Right lobe of liver (tissue), 6 donors: Measurements from ENCODE around the gene BUD31. TPM values are rescaled to one million over a fixed set of nuclear protein-coding genes. Genes with fewer than 3 reads are reported as not detected.

ENCODE experiments used
- ATAC-seq, 4 donors: fragments of 200-7000 bp; cut with Tn5 transposase; one replicate each; pipeline ENCODE4 v1.9.1; 2020; ENCODE audit warnings: mild to moderate bottlenecking in 4 of 4, moderate library complexity in 4 of 4
- DNase-seq, 3 donors: peaks; one replicate each; pipeline ENCODE4 v3.0.0-alpha.2; 2020
- H3K27ac ChIP-seq, 3 donors: fragments of 200-600 bp; one replicate each; pipeline ENCODE4 v1.8.0; 2022
- H3K27me3 ChIP-seq, 2 donors: fragments of 200-600 bp; one replicate each; pipeline ENCODE4 v1.8.0; 2022
- H3K36me3 ChIP-seq, 4 donors: fragments of 200-600 bp; sonication (generic) in 1 of 4; one replicate each; pipeline versions ENCODE4 v1.5.1 to v1.8.0; 2017 to 2022; ENCODE audit warnings: control low read depth in 1 of 4
- H3K4me1 ChIP-seq, 4 donors: fragments of 200-600 bp; sonication (generic) in 1 of 4; one replicate each; pipeline versions ENCODE4 v1.5.1 to v1.8.0; 2017 to 2022; ENCODE audit warnings: control low read depth in 1 of 4
- H3K4me3 ChIP-seq, 3 donors: fragments of 200-600 bp; one replicate each; pipeline ENCODE4 v1.8.0; 2022
- H3K9me3 ChIP-seq, 4 donors: fragments of 200-600 bp; sonication (generic) in 1 of 4; one replicate each; pipeline versions ENCODE4 v1.5.1 to v1.8.0; 2017 to 2022; ENCODE audit warnings: control low read depth in 1 of 4
- POLR2A ChIP-seq: fragments of 450-650 bp; IDR thresholded peaks from one replicate; pipeline ENCODE4 v1.6.1; 2017; ENCODE audit warnings: antibody characterized with exemption, mild to moderate bottlenecking
- WGBS: methylation state at CpG from one replicate; pipeline ENCODE4 v1.1.6; 2018; ENCODE audit warnings: low coverage, low lambda C conversion rate; ENCODE audit not compliant: insufficient coverage; ENCODE audit errors: missing lambda C conversion rate; 5-methylcytosine and 5-hydroxymethylcytosine counted together
- intact Hi-C, 2 donors: fragments of 100-400 bp; cut with DNase I; formaldehyde crosslinking; loops; one replicate each; pipeline versions ENCODE4 v1.11.2 to v1.14.1; 2022
- total RNA-seq, 6 experiments: library from RNA; depleted of rRNA in 2 of 6; stranded (reverse); fragments of >200 nt in 2 of 6; fragmentation: NEBNext Ultra II Directional in 3 of 6; extraction: Animal tissue kit (Norgen Biotek cat#: 25700) in 3 of 6; gene quantifications; one replicate each; pipeline versions ENCODE4 v1.1.0 to v1.2.4, GENCODE V29; 2016 to 2023
- TF ChIP-seq, protein P1 (sequence below), 4 donors: fragments of 200-600 bp in 3 of 4; fragments of 450-650 bp in 1 of 4; IDR thresholded peaks; one replicate each; pipeline versions ENCODE4 v1.5.1 to v1.8.0; 2016 to 2022; ENCODE audit warnings: antibody characterized with exemption in 4 of 4, mild to moderate bottlenecking in 2 of 4
- donor health status: DM: no; HTN: yes; CAD: no.
- donor health status: DM: no; HTN: no; CAD: no.
- donor health status: DM: no; HTN: no; CAD: no.
- donor health status: DM: no; HTN: yes; CAD: no.
- donor health status: DM: no; HTN: yes; CAD: no.

Gene BUD31
- total RNA-seq, 6 experiments from 2014 or later: 25.6 to 49.2 (median 33.3) TPM

DNA sequence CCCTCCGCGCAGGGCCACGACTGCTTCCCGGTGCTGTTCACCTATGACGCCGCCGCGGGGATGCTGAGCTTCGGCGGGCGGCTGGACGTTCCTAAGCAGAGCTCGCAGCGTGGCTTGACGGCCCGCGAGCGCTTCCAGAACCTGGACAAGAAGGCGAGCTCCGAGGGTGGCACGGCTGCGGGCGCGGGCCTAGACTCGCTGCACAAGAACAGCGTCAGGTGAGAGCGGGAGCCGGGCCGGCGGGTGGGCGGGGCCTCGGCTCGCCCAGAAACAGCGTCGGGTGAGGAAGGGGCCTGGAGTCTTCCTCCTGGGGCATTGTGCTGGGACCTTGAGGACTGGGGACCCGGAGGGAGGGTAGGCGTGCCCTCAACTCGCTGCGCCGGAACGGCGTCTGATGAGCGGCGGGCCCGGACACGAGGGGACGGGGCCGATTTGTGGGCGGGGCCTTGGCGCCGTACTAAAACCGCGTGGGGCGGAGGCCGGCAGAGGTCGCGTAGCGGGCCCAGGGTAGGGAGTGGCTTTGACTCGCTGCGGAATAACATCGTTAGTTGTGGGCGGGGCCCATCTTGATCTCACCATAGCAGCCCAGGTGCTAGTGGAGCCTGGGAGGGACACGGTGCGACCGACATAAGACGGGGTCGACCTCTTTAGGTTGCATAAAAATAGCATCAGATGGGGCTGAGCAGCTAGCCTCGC lies 16.0 kb upstream of the BUD31 start:
- Histone ChIP-seq H3K9me3 (no peaks in the 10 kb centered on the region), H3K4me1 (peaks cover 0 to 19% (median 8%) of the 10 kb centered on the region in 4 donors), H3K27me3 (no peaks in the 10 kb centered on the region), H3K4me3 (peak overlapping the region; percentile 41 to 52 (median 47)), H3K27ac (peak overlapping the region in 1 of 3 donors; percentile 14), H3K36me3 (peaks cover 0 to 44% (median 13%) of the 10 kb centered on the region in 4 donors)
- DNase-seq: peak in 2 of 3 donors; percentile 67 to 76
- intact Hi-C loops: no loop called here
- TF ChIP-seq POLR2A: no peak
- TF ChIP-seq, protein P1, sequence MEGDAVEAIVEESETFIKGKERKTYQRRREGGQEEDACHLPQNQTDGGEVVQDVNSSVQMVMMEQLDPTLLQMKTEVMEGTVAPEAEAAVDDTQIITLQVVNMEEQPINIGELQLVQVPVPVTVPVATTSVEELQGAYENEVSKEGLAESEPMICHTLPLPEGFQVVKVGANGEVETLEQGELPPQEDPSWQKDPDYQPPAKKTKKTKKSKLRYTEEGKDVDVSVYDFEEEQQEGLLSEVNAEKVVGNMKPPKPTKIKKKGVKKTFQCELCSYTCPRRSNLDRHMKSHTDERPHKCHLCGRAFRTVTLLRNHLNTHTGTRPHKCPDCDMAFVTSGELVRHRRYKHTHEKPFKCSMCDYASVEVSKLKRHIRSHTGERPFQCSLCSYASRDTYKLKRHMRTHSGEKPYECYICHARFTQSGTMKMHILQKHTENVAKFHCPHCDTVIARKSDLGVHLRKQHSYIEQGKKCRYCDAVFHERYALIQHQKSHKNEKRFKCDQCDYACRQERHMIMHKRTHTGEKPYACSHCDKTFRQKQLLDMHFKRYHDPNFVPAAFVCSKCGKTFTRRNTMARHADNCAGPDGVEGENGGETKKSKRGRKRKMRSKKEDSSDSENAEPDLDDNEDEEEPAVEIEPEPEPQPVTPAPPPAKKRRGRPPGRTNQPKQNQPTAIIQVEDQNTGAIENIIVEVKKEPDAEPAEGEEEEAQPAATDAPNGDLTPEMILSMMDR (IDR thresholded peaks at IDR 0.05): no peak
- WGBS: 13% methylated on average over 9 of the region's 68 CpGs
- peak; percentile 69 to 83 (median 74) for ATAC-seq

DNA sequence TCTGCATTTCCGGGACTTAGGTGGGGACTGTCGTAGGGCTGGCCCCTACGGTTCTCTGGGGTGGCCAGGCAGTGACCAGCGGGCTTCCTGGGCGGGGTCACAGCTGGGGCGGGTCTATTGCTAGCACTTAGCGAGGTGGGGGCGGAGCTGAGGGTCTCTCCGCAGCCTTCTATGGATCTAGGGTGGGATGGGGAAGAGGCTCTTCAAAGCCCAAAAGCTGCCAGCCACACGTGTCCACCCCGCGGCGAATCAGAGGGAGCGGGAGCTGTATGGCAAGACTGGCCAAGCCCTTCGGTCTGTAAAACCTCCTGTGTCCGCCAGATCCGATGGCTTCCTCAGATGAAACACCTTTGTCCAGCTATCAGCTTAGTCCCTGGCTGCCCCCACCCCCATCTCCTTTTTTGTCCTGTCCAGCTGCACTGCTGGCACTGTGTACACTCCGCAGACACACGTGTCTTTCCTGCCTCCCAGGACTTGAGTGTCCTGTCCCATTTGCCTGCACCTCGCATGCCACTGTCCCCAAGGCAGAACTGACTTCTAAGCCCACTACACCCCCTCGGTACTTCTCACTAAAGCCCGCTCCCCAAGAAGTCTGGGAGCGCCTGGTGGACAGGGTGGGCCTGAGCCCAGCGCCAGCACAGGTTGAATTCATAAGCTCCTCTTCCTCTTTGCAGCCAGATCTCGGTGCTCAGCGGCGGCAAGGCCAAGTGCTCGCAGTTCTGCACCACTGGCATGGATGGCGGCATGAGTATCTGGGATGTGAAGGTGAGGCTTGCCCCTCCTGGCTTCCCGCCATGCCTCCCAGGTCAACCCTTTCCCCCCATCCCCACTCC lies 15.2 kb upstream of the BUD31 start:
- Histone ChIP-seq H3K27me3 (no peaks in the 10 kb centered on the region), H3K4me3 (peak overlapping the region; percentile 41 to 52 (median 47)), H3K36me3 (peaks cover 0 to 47% (median 12%) of the 10 kb centered on the region in 4 donors), H3K27ac (peak overlapping the region in 1 of 3 donors; percentile 14), H3K4me1 (peaks cover 0 to 19% (median 8%) of the 10 kb centered on the region in 4 donors), H3K9me3 (no peaks in the 10 kb centered on the region)
- ATAC-seq (peak; percentile 15 to 43 (median 30)), DNase-seq (no peak)
- WGBS: 46% methylated on average over 5 of the region's 30 CpGs
- no peak for TF ChIP-seq POLR2A
- TF ChIP-seq, protein P1 (IDR thresholded peaks at IDR 0.05): no peak
- intact Hi-C loops: no loop called here

DNA sequence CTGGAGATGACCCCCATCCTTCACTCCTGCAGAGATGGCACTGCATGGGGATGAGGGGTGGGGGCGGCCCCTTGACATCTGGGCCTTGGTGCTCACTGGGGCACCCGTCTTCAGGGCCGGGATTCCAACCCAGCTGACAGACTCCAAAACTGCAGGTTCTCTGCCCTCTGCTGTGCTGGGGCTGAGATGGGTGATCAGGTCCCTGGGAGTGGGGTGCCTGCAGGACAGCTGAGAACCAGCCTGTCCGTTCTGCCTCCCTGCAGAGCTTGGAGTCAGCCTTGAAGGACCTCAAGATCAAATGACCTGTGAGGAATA lies 14.6 kb upstream of the BUD31 start:
- no CpG with 5 or more reads among the region's 4 CpGs for WGBS
- peaks cover 0 to 46% (median 12%) of the 10 kb centered on the region in 4 donors for H3K36me3 ChIP-seq
- no peak for TF ChIP-seq POLR2A
- TF ChIP-seq, protein P1 (IDR thresholded peaks at IDR 0.05): no peak

DNA sequence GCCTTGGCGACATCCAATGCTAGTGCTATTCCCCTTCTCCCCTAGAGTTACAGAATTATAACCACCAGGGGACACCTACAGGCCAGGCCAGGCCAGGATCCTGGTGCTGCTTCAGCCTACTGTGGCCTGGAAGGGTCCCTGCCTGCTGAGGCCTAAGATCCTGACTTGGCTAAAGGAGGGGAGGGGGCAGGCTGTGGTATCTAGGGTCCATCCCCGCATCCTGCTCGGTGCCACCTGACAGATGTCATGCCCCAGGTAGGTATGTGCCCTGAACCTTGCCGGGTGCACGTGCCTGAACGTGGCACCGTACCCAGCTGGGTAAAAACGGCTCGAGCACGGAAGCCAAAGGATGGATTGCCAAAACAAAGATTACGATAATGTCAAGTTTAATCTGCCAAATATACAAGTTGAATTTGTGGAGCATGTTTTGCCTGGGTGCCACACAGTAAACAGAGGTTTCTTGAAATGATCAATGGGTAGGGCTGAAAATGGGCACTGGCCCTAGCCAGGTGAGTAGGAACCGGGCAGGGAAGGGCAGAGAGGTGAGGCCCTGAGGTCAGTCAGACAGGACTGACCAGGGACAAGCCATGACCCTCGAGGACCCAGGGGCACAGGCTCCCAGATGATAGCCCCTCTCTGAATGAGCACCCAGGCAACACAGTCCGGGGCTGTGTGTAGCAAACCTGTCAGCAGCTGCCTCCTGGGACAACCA lies 13.0 kb upstream of the BUD31 start:
- 38% methylated on average over 8 of the region's 14 CpGs for WGBS

More for the DNA sequence above, 14.6 kb upstream of the BUD31 start:
- Histone ChIP-seq H3K9me3 (no peaks in the 10 kb centered on the region), H3K27ac (no peak overlapping the region), H3K4me1 (peaks cover 0 to 19% (median 8%) of the 10 kb centered on the region in 4 donors), H3K27me3 (no peaks in the 10 kb centered on the region), H3K4me3 (no peak overlapping the region)
- DNase-seq (no peak), ATAC-seq (no peak)
- intact Hi-C loops: no loop called here

More for the DNA sequence above, 13.0 kb upstream of the BUD31 start:
- TF ChIP-seq, protein P1 (IDR thresholded peaks at IDR 0.05): peak in 1 of 4 donors; percentile 9
- TF ChIP-seq POLR2A: no peak
- Histone ChIP-seq H3K4me3 (no peak overlapping the region), H3K27ac (peak overlapping the region in 1 of 3 donors; percentile 8), H3K4me1 (peaks cover 0 to 19% (median 8%) of the 10 kb centered on the region in 4 donors), H3K9me3 (no peaks in the 10 kb centered on the region), H3K36me3 (peaks cover 0 to 53% (median 16%) of the 10 kb centered on the region in 4 donors), H3K27me3 (no peaks in the 10 kb centered on the region)
- intact Hi-C loops: no loop called here
- ATAC-seq (peak; percentile 26 to 78 (median 64)), DNase-seq (peak in 2 of 3 donors; percentile 83 to 88)
